ENCODE results near the gene SH3TC1. TPM values are rescaled to one million over a fixed set of nuclear protein-coding genes. Genes with fewer than 3 reads are reported as not detected.

SH3TC1 gene
- total RNA-seq, 1 donor from 2014 or later: 20.9 TPM

GRCh38 chr4:8268211-8268610 lies 69.1 kb downstream of the SH3TC1 start:
- H3K27ac Mint-ChIP-seq: no peak overlapping the region
- H3K4me3 Mint-ChIP-seq: no peak overlapping the region
- DNase-seq: no peak
- no peaks in the 10 kb centered on the region for H3K36me3 Mint-ChIP-seq (ENCODE audit: low read depth)
- intact Hi-C loops (cut with micrococcal nuclease): no loop called here
- H3K4me1 Mint-ChIP-seq: no peaks in the 10 kb centered on the region
- H3K27me3 Mint-ChIP-seq: peaks cover 27% of the 10 kb centered on the region
- H3K9me3 Mint-ChIP-seq: no peaks in the 10 kb centered on the region

DNA sequence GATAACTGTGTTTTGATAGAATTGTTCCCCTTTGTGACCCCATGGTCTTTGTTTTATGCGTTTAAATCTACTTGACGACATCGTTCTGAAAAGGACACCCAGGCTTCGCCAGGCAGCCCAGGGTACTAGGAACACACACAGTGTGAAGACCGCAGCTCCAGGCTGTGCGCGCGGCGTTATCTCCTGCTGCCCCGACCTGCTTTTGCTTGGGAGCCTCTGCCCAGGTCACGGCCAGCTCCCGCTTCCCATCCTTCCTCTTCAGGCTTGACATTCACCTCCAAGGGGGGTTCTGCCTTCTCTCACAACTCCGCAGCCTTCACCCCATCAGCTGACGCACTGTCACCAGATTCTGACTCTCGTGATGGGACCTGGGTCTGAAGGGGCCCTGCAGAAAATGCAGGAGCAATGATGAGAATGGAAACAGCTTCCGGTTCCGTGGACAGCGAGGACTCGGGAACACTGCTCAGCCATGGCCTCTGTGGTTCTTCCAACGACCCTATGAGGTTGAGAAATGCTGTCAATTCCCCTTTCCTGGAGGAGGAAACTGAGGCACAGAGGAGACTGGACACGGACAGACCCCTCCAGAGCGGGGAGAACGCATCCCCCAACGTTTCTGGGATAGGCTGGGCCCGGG lies 69.9 kb downstream of the SH3TC1 start:
- Mint-ChIP-seq H3K9me3 (no peaks in the 10 kb centered on the region), H3K27ac (no peak overlapping the region), H3K27me3 (peaks cover 27% of the 10 kb centered on the region), H3K36me3 (ENCODE audit: low read depth) (no peaks in the 10 kb centered on the region), H3K4me1 (no peaks in the 10 kb centered on the region), H3K4me3 (no peak overlapping the region)
- no peak for DNase-seq
- intact Hi-C loops (cut with micrococcal nuclease): no loop called here

- H3K9me3 Mint-ChIP-seq: no peaks in the 10 kb centered on the region
- DNase-seq: no peak
- intact Hi-C loops (cut with micrococcal nuclease): no loop called here
- peaks cover 27% of the 10 kb centered on the region for H3K27me3 Mint-ChIP-seq
- H3K36me3 Mint-ChIP-seq (ENCODE audit: low read depth): no peaks in the 10 kb centered on the region
- no peak within 1 kb of the TSS for H3K27ac Mint-ChIP-seq
- H3K4me3 Mint-ChIP-seq: no peak within 1 kb of the TSS
- no peaks in the 10 kb centered on the region for H3K4me1 Mint-ChIP-seq
Measured at GRCh38 chr4:8269535-8270417, 70.7 kb downstream of the SH3TC1 start, which contains the start of gene HTRA3. TSS of gene HTRA3 (plus strand) at chr4:8269754. CDS start at chr4:8269969, 215 bp downstream.

DNA sequence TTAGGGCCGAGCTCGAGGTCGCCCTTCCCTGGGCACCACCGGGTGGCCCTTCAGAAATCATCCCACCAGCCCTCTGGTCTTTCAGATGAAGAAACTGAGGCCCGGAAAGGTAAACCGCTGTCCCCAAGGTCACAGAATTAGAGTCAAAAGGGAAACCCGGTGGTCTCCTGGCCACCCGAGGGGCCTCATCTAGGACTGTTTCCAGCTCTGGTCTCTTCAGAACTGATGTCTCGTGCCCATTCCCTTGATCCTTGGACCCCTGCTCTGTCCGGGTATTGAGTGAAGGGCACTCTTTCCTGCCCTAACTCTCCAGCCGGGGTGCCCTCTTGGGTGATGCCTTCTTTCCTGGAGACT lies 71.3 kb downstream of the SH3TC1 start:
- Mint-ChIP-seq H3K4me1 (no peaks in the 10 kb centered on the region), H3K4me3 (no peak overlapping the region), H3K9me3 (no peaks in the 10 kb centered on the region), H3K36me3 (ENCODE audit: low read depth) (no peaks in the 10 kb centered on the region), H3K27ac (no peak overlapping the region), H3K27me3 (peaks cover 27% of the 10 kb centered on the region)
- intact Hi-C loops (cut with micrococcal nuclease): no loop called here
- DNase-seq: no peak

DNA sequence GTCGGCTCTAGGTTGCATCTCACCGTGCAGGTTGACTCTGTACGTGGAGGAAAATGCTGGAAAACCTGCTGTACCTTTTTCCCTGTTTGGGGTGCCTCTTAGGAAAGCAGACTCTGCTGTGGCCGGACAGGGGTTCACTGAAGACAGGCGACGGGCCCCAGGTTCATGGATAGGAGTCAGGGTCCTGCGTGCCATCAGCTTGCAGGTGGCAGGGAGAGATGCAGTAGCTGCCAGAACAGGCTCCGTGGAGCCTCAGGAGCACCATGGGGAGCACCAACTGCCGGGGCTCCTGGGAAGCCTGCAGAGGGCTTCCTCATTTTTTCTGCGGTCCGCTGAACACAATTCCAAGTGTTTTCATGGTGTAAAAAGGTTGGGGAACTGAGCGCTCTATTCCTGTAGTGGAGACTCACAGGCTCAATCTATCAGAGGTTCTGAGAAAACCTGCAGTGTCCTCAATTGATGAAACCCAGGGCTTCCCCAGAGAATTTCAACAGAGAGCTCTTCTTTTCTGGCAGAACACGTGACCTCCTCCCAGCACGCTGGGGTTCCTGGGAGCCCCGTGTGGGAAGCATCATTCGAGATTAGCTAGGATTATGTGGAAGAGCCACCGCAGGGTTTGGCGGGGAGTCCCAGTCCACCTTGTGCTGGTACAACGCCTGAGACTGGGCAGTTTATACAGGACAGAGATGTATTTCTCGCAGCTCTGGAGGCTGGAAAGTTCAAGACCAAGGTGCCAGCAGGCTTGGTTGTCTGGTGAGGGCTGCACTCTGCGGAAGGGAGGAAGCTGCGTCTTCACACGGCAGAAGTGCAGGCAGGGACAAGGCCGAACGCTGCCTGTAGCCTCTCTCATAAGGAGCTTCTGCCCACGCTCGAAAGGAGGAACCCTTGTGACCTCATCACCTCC lies 72.1 kb downstream of the SH3TC1 start:
- Mint-ChIP-seq H3K36me3 (ENCODE audit: low read depth) (no peaks in the 10 kb centered on the region), H3K9me3 (no peaks in the 10 kb centered on the region), H3K4me1 (no peaks in the 10 kb centered on the region), H3K4me3 (no peak overlapping the region), H3K27me3 (peaks cover 27% of the 10 kb centered on the region), H3K27ac (no peak overlapping the region)
- intact Hi-C loops (cut with micrococcal nuclease): no loop called here
- DNase-seq: no peak

GRCh38 chr4:8271821-8272220 lies 72.7 kb downstream of the SH3TC1 start:
- intact Hi-C loops (cut with micrococcal nuclease): no loop called here
- Mint-ChIP-seq H3K27me3 (peaks cover 24% of the 10 kb centered on the region), H3K27ac (no peak overlapping the region)

DNA sequence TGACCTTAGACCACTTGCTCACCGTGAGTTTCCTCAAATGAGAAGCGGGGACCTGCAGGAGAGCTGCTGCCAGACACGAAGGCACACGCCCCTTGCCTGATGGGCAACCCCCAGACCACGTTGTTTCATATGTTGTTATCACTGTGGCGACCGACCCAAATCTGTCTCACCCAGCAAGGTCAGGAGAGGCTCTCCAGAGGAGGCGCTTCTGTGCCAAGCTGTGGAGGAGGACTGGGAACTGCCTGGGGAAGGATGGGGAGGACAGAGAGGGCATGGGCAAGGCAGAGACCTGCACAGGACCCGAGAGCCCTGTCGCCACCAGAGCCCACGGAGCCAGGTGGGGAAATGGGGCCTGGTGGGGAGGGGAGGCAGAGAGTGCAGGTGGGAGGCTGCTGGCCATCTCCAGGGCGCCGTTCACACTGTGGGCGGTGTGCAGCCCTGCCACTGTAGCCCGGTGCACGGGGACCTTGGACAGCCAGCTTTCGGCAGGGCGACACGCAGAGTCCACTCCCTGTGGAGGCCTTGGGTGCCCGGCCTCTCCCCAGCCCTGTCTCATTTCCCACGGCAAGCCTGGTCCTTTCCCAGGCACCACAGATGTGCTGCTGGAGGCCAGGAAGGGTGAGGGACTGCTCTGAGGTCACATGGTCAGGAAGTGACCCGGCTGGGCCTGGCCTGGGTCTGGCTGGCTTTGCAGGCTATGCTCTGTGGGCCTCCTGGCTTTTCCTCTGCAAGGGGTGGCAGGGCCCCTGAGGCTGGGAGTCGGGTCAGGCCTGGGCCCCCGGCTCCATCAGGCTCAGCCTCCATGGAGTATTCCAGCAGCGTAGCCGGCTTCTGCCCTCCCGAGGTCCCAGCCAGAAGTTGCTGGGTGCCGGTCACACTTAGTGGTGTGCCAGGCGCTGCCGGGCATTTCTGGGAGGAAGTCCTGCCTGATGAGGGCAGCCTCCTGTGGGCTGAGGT lies 73.7 kb downstream of the SH3TC1 start:
- H3K27me3 Mint-ChIP-seq: peaks cover 24% of the 10 kb centered on the region
- intact Hi-C loops (cut with micrococcal nuclease): no loop called here
- no peak overlapping the region for H3K4me3 Mint-ChIP-seq
- no peak for DNase-seq
- H3K27ac Mint-ChIP-seq: no peak overlapping the region
- H3K4me1 Mint-ChIP-seq: no peaks in the 10 kb centered on the region
- H3K9me3 Mint-ChIP-seq: no peaks in the 10 kb centered on the region
- no peaks in the 10 kb centered on the region for H3K36me3 Mint-ChIP-seq (ENCODE audit: low read depth)

More at GRCh38 chr4:8271821-8272220, 72.7 kb downstream of the SH3TC1 start:
- Mint-ChIP-seq H3K4me3 (no peak overlapping the region), H3K9me3 (no peaks in the 10 kb centered on the region), H3K4me1 (no peaks in the 10 kb centered on the region), H3K36me3 (ENCODE audit: low read depth) (no peaks in the 10 kb centered on the region)
- DNase-seq: no peak

- intact Hi-C loops (cut with micrococcal nuclease): no loop called here
- Mint-ChIP-seq H3K36me3 (ENCODE audit: low read depth) (no peaks in the 10 kb centered on the region), H3K9me3 (no peaks in the 10 kb centered on the region), H3K4me1 (no peaks in the 10 kb centered on the region), H3K4me3 (no peak overlapping the region), H3K27me3 (peaks cover 21% of the 10 kb centered on the region), H3K27ac (no peak overlapping the region)
- no peak for DNase-seq
Measured at GRCh38 chr4:8273450-8273849, 74.4 kb downstream of the SH3TC1 start.

DNA sequence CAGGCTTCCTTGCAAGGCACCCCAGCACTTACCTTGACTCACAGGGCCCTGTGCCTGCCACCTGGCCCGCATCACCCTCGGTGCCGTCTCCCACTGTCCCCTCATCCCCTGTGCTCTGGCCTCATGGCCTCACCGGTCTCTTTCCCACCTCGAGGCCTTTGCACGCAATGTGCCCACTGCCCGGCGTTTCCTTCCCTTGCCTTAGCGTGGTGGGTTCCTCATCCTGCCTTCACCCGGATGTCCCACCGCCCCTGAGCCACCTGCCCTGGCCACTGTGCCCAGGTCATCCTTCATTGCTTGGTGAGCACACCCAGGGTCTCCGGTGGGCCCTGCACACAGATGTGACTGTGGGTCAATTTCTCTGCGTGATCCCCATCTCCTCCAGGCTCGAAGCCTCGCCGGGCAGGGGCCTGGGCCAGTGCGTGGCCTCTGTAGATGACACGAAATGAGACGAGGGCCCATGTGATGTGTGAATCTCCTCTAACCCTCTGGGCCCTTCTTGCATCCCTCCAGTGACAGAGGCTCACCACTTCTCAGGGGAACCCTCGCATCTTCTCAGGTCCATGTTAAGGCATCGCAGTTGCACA lies 75.1 kb downstream of the SH3TC1 start:
- H3K9me3 Mint-ChIP-seq: no peaks in the 10 kb centered on the region
- H3K27me3 Mint-ChIP-seq: peaks cover 14% of the 10 kb centered on the region
- intact Hi-C loops (cut with micrococcal nuclease): no loop called here
- H3K27ac Mint-ChIP-seq: no peak overlapping the region
- H3K36me3 Mint-ChIP-seq (ENCODE audit: low read depth): no peaks in the 10 kb centered on the region
- H3K4me3 Mint-ChIP-seq: no peak overlapping the region
- no peak for DNase-seq
- H3K4me1 Mint-ChIP-seq: no peaks in the 10 kb centered on the region

GRCh38 chr4:8274765-8275547 lies 75.9 kb downstream of the SH3TC1 start:
- Mint-ChIP-seq H3K4me3 (no peak overlapping the region), H3K27ac (no peak overlapping the region), H3K36me3 (ENCODE audit: low read depth) (no peaks in the 10 kb centered on the region), H3K27me3 (peaks cover 13% of the 10 kb centered on the region), H3K4me1 (no peaks in the 10 kb centered on the region), H3K9me3 (no peaks in the 10 kb centered on the region)
- intact Hi-C loops (cut with micrococcal nuclease): no loop called here
- DNase-seq: no peak

DNA sequence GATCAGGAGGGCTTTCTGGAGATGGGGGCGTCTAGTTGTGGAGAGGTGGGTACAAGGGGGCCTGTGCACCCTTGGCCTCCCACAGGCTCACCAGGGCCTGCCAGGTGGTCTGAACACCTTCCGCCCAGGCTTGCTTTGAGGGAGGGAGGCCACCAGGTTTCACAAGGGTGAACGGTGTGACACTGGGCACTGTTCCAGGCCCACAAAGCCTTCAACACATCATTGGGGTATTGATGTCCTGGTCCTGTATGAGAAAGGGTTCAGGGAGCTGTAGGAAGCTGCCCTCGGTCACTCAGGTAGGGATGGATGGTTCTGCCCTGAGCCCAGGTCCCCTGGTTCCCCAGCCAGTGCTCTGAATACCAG lies 76.4 kb downstream of the SH3TC1 start:
- H3K9me3 Mint-ChIP-seq: no peaks in the 10 kb centered on the region
- intact Hi-C loops (cut with micrococcal nuclease): no loop called here
- H3K4me3 Mint-ChIP-seq: no peak overlapping the region
- peaks cover 12% of the 10 kb centered on the region for H3K27me3 Mint-ChIP-seq
- no peak for DNase-seq
- no peak overlapping the region for H3K27ac Mint-ChIP-seq
- H3K36me3 Mint-ChIP-seq (ENCODE audit: low read depth): no peaks in the 10 kb centered on the region
- no peaks in the 10 kb centered on the region for H3K4me1 Mint-ChIP-seq
